ES-I3 (cell line): ENCODE data around the gene IMPDH1.
A peak's percentile ranks its signal among the peaks of the same experiment; 100 is the strongest.
"Not testable (repeated sequence)": the region's sequence is repeated elsewhere in the genome, so short reads cannot be mapped to it uniquely, and the experiment has no call there.

Source experiments
- H3K36me3 ChIP-seq: 2 replicates; pipeline ENCODE4 v1.6.1; 2013; ENCODE audit warnings: mild to moderate bottlenecking, low read length, control low read depth, moderate library complexity; ENCODE audit not compliant: insufficient read depth
- H3K4me1 ChIP-seq: 2 replicates; pipeline ENCODE4 v1.6.1; 2013; ENCODE audit warnings: mild to moderate bottlenecking, control low read depth, low read length; ENCODE audit not compliant: insufficient read depth
- H3K9ac ChIP-seq: 2 replicates; pipeline ENCODE4 v1.6.1; 2013; ENCODE audit warnings: low read depth, mild to moderate bottlenecking, low read length, moderate library complexity
- H3K9me3 ChIP-seq: 2 replicates; pipeline ENCODE4 v1.6.1; 2013; ENCODE audit warnings: mild to moderate bottlenecking, low read length, moderate library complexity; ENCODE audit not compliant: control insufficient read depth, insufficient read depth

Gene IMPDH1

GRCh38 chr7:128409596-128410450 lies at the start of gene IMPDH1:
Gene IMPDH1, minus strand, starts transcription at chr7:128409982. Its CDS starts 81 bp downstream, at chr7:128409901.
- H3K9ac ChIP-seq, result peak within 1 kb of the TSS; percentile 56; the same call in 1 of the 2 replicates
- H3K4me1 ChIP-seq, result peaks cover 13% of the 10 kb centered on the region; the same call in 1 of the 2 replicates
- no peaks in the 10 kb centered on the region for H3K36me3 ChIP-seq
- no peaks in the 10 kb centered on the region for H3K9me3 ChIP-seq

GRCh38 chr7:128459394-128459878 lies 49.7 kb upstream of the IMPDH1 start:
- Histone ChIP-seq H3K4me1 (no peaks in the 10 kb centered on the region), H3K9me3 (no peaks in the 10 kb centered on the region; the same call in 1 of the 2 replicates), H3K36me3 (peaks cover 5% of the 10 kb centered on the region; the same call in 1 of the 2 replicates), H3K9ac (no peak overlapping the region)

GRCh38 chr7:128458956-128459355 lies 49.2 kb upstream of the IMPDH1 start:
- peaks cover 5% of the 10 kb centered on the region; the same call in 1 of the 2 replicates for H3K36me3 ChIP-seq
- H3K9ac ChIP-seq, result no peak overlapping the region
- H3K9me3 ChIP-seq, result no peaks in the 10 kb centered on the region; the same call in 1 of the 2 replicates
- H3K4me1 ChIP-seq, result peaks cover 2% of the 10 kb centered on the region

- H3K9me3 ChIP-seq, H3K36me3 ChIP-seq, H3K9ac ChIP-seq, H3K4me1 ChIP-seq: not testable (repeated sequence)
Observed at GRCh38 chr7:128457385-128457784, 47.6 kb upstream of the IMPDH1 start.

GRCh38 chr7:128456255-128456725 lies 46.5 kb upstream of the IMPDH1 start:
- peaks cover 8% of the 10 kb centered on the region for H3K4me1 ChIP-seq
- H3K9me3 ChIP-seq, result no peaks in the 10 kb centered on the region
- H3K36me3 ChIP-seq, result peaks cover 5% of the 10 kb centered on the region; the same call in 1 of the 2 replicates
- H3K9ac ChIP-seq, result peak overlapping the region; percentile 62

- Histone ChIP-seq H3K9me3 (no peaks in the 10 kb centered on the region), H3K36me3 (peaks cover 5% of the 10 kb centered on the region; the same call in 1 of the 2 replicates), H3K9ac (peak within 1 kb of the TSS; percentile 62), H3K4me1 (peaks cover 8% of the 10 kb centered on the region)
Observed at GRCh38 chr7:128455543-128456254, 45.9 kb upstream of the IMPDH1 start, which contains the start of gene HILPDA. Gene HILPDA, plus strand, starts transcription at chr7:128455878. Its CDS starts 1,391 bp downstream, at chr7:128457269.

- Histone ChIP-seq H3K9me3 (no peaks in the 10 kb centered on the region), H3K36me3 (peaks cover 5% of the 10 kb centered on the region; the same call in 1 of the 2 replicates), H3K9ac (peak overlapping the region; percentile 62), H3K4me1 (peaks cover 8% of the 10 kb centered on the region)
Observed at GRCh38 chr7:128454808-128455542, 45.2 kb upstream of the IMPDH1 start.

- Histone ChIP-seq H3K9ac (peak overlapping the region; percentile 62; the same call in 1 of the 2 replicates), H3K9me3 (no peaks in the 10 kb centered on the region)
Observed at GRCh38 chr7:128453836-128454804, 44.3 kb upstream of the IMPDH1 start.

GRCh38 chr7:128452552-128452951 lies 42.8 kb upstream of the IMPDH1 start:
- Histone ChIP-seq H3K9me3 (no peaks in the 10 kb centered on the region), H3K36me3 (peaks cover 3% of the 10 kb centered on the region; the same call in 1 of the 2 replicates), H3K4me1 (peaks cover 8% of the 10 kb centered on the region), H3K9ac (no peak overlapping the region)

More at GRCh38 chr7:128453836-128454804, 44.3 kb upstream of the IMPDH1 start:
- H3K36me3 ChIP-seq, result peaks cover 5% of the 10 kb centered on the region; the same call in 1 of the 2 replicates
- H3K4me1 ChIP-seq, result peaks cover 8% of the 10 kb centered on the region

GRCh38 chr7:128450913-128451312 lies 41.1 kb upstream of the IMPDH1 start:
- Histone ChIP-seq H3K9me3 (no peaks in the 10 kb centered on the region), H3K9ac (no peak overlapping the region)

GRCh38 chr7:128450409-128450808 lies 40.6 kb upstream of the IMPDH1 start:
- no peaks in the 10 kb centered on the region for H3K9me3 ChIP-seq
- no peak overlapping the region for H3K9ac ChIP-seq
- peaks cover 8% of the 10 kb centered on the region for H3K4me1 ChIP-seq
- H3K36me3 ChIP-seq, result no peaks in the 10 kb centered on the region

More at GRCh38 chr7:128450913-128451312, 41.1 kb upstream of the IMPDH1 start:
- H3K4me1 ChIP-seq, result peaks cover 8% of the 10 kb centered on the region
- H3K36me3 ChIP-seq, result no peaks in the 10 kb centered on the region

- Histone ChIP-seq H3K9ac (no peak overlapping the region), H3K4me1 (peaks cover 10% of the 10 kb centered on the region), H3K9me3 (no peaks in the 10 kb centered on the region), H3K36me3 (no peaks in the 10 kb centered on the region)
Observed at GRCh38 chr7:128448751-128449302, 39.0 kb upstream of the IMPDH1 start.
